SK-N-SH (cell line): ENCODE results near the gene CPN1. TPM values are rescaled to one million over a fixed set of nuclear protein-coding genes. Genes with fewer than 3 reads are reported as not detected.

Experiments used
- CTCF ChIA-PET: fragments of 300-600, 350-600 bp; formaldehyde crosslinking; extraction: SDS; loops from one replicate; lab custom pipeline; 2021; lab: Yijun Ruan, JAX
- POLR2A ChIA-PET: fragments of 350-600 bp; sonication (Branson Sonifier 250); formaldehyde crosslinking; extraction: SDS; loops from one replicate; lab custom pipeline; 2020; ENCODE audit warnings: antibody characterized with exemption, inconsistent platforms; lab: Yijun Ruan, JAX
- DNase-seq: peaks from one replicate; pipeline ENCODE4 v3.0.0; 2012
- H2AFZ ChIP-seq: fragments of 200-600 bp; sonication (generic); 2 replicates; pipeline ENCODE4 v1.8.1; 2016; ENCODE audit warnings: antibody characterized with exemption, mild to moderate bottlenecking, low read depth
- H3F3A ChIP-seq: fragments of 200-600 bp; sonication (generic); replicated peaks from 2 replicates; pipeline ENCODE3; 2016; ENCODE audit warnings: antibody characterized with exemption, mild to moderate bottlenecking; ENCODE audit not compliant: insufficient read depth
- H3K27ac ChIP-seq, 2 experiments: fragments of 200-500 bp in 1 of 2; fragments of 200-600 bp in 1 of 2; sonication (Bioruptor generic) in 1 of 2; sonication (generic), shearing (Covaris generic) in 1 of 2; 2 replicates each; pipeline versions ENCODE4 v1.5.1 to v1.6.1; 2014 to 2016; ENCODE audit warnings: low read depth in 2 of 2, inconsistent platforms in 1 of 2, low read length in 1 of 2, mild to moderate bottlenecking in 1 of 2, mixed read lengths in 1 of 2
- H3K27me3 ChIP-seq: fragments of 200-600 bp; sonication (generic), shearing (Covaris generic); 2 replicates; pipeline ENCODE4 v1.6.1; 2016; ENCODE audit warnings: mixed run types; ENCODE audit not compliant: insufficient read depth
- H3K36me3 ChIP-seq, 2 experiments: fragments of 200-500 bp in 1 of 2; fragments of 200-600 bp in 1 of 2; sonication (Bioruptor generic) in 1 of 2; sonication (generic) in 1 of 2; replicated peaks in 1 of 2; 2 replicates each; pipeline versions ENCODE3 to v1.5.1; 2014 to 2016; ENCODE audit warnings: low read length in 1 of 2, mild to moderate bottlenecking in 1 of 2; ENCODE audit not compliant: insufficient read depth in 2 of 2, control insufficient read depth in 1 of 2
- H3K4me1 ChIP-seq, 2 experiments: fragments of 200-500 bp in 1 of 2; fragments of 200-600 bp in 1 of 2; sonication (Bioruptor generic) in 1 of 2; sonication (generic), shearing (Covaris generic) in 1 of 2; 2 replicates each; pipeline versions ENCODE4 v1.5.1 to v1.6.1; 2014 to 2016; ENCODE audit warnings: low read depth in 1 of 2, low read length in 1 of 2, mixed run types in 1 of 2; ENCODE audit not compliant: insufficient read depth in 2 of 2, control insufficient read depth in 1 of 2
- H3K4me2 ChIP-seq: fragments of 200-600 bp; sonication (generic), shearing (Covaris generic); 2 replicates; pipeline ENCODE4 v1.6.1; 2017; ENCODE audit warnings: mixed run types
- H3K4me3 ChIP-seq, 2 experiments: fragments of 200-500 bp in 1 of 2; fragments of 200-600 bp in 1 of 2; sonication (Bioruptor generic) in 1 of 2; sonication (generic), shearing (Covaris generic) in 1 of 2; 2 replicates each; pipeline versions ENCODE4 v1.5.1 to v1.8.1; 2014 to 2016; ENCODE audit warnings: low read depth in 2 of 2, inconsistent platforms in 1 of 2, low read length in 1 of 2, mild to moderate bottlenecking in 1 of 2, mixed read lengths in 1 of 2, moderate library complexity in 1 of 2
- H3K79me2 ChIP-seq: fragments of 200-600 bp; sonication (generic); 2 replicates; pipeline ENCODE4 v1.8.1; 2017; ENCODE audit warnings: mild to moderate bottlenecking; ENCODE audit not compliant: insufficient read depth
- H3K9ac ChIP-seq: fragments of 200-600 bp; sonication (generic); 2 replicates; pipeline ENCODE4 v1.6.1; 2017; ENCODE audit warnings: mixed run types
- H3K9me2 ChIP-seq: fragments of 200-600 bp; sonication (generic); 2 replicates; pipeline ENCODE4 v1.6.1; 2017; ENCODE audit warnings: mixed run types
- H3K9me3 ChIP-seq: fragments of 200-600 bp; sonication (generic); 2 replicates; pipeline ENCODE4 v1.6.1; 2017; ENCODE audit warnings: mixed run types, mild to moderate bottlenecking, moderate library complexity
- H4K20me1 ChIP-seq: fragments of 200-600 bp; sonication (generic); 2 replicates; pipeline ENCODE4 v1.6.1; 2017; ENCODE audit warnings: mild to moderate bottlenecking, mixed run types; ENCODE audit not compliant: insufficient read depth
- CHD2 ChIP-seq: fragments of 150-350 bp; IDR thresholded peaks from 2 replicates; pipeline ENCODE4 v1.6.1; 2018; ENCODE audit warnings: low read length; ENCODE audit not compliant: partially characterized antibody
- CTCF ChIP-seq: fragments of 200-600 bp; sonication (generic); IDR thresholded peaks from 2 replicates; pipeline ENCODE4 v1.6.1; 2017; ENCODE audit warnings: antibody characterized with exemption, mild to moderate bottlenecking, moderate library complexity
- ELF1 ChIP-seq: IDR thresholded peaks from 2 replicates; pipeline ENCODE4 v1.4.0; 2012
- EP300 ChIP-seq, 2 experiments: IDR thresholded peaks; 2 replicates each; pipeline versions ENCODE4 v1.4.0 to v1.6.1; 2012; ENCODE audit warnings: borderline replicate concordance in 1 of 2, low read depth in 1 of 2, low read length in 1 of 2
- EZH2phosphoT487 ChIP-seq: fragments of 200-600 bp; sonication (generic); IDR thresholded peaks from 2 replicates; pipeline ENCODE4 v1.6.1; 2017; ENCODE audit warnings: low read depth, mixed run types, mild to moderate bottlenecking, antibody characterized with exemption, moderate library complexity, borderline replicate concordance
- FOSL2 ChIP-seq: IDR thresholded peaks from 2 replicates; pipeline ENCODE4 v1.4.0; 2012; ENCODE audit warnings: low read depth, mild to moderate bottlenecking, moderate library complexity, borderline replicate concordance
- FOXJ3 ChIP-seq: sonication (generic); formaldehyde crosslinking; IDR thresholded peaks from 2 replicates; pipeline ENCODE4 v1.5.1; 2020; ENCODE audit warnings: mild to moderate bottlenecking, missing genetic modification reagents
- FOXM1 ChIP-seq: IDR thresholded peaks from 2 replicates; pipeline ENCODE4 v1.4.0; 2012; ENCODE audit warnings: low read depth, mild to moderate bottlenecking
- GABPA ChIP-seq: IDR thresholded peaks from 2 replicates; pipeline ENCODE4 v1.4.0; 2012; ENCODE audit warnings: low read depth, mild to moderate bottlenecking
- GATA2 ChIP-seq: sonication (generic); formaldehyde crosslinking; IDR thresholded peaks from 2 replicates; pipeline ENCODE4 v1.5.0; 2020; ENCODE audit warnings: mild to moderate bottlenecking, missing genetic modification reagents
- IRF3 ChIP-seq: fragments of 150-350 bp; IDR thresholded peaks from 2 replicates; pipeline ENCODE4 v1.6.1; 2016; ENCODE audit warnings: mild to moderate bottlenecking, low read depth, low read length
- JUND ChIP-seq: IDR thresholded peaks from 2 replicates; pipeline ENCODE4 v1.4.0; 2012
- MAX ChIP-seq: IDR thresholded peaks from 2 replicates; pipeline ENCODE4 v1.4.0; 2012; ENCODE audit warnings: low read depth
- MEF2A ChIP-seq: IDR thresholded peaks from 2 replicates; pipeline ENCODE4 v1.4.0; 2012; ENCODE audit warnings: low read depth, borderline replicate concordance
- MXI1 ChIP-seq: IDR thresholded peaks from 2 replicates; pipeline ENCODE4 v1.6.1; 2012; ENCODE audit warnings: mild to moderate bottlenecking, low read depth, low read length, improper control_type of control experiment
- NFIC ChIP-seq: IDR thresholded peaks from 2 replicates; pipeline ENCODE4 v1.4.0; 2012; ENCODE audit warnings: borderline replicate concordance
- NRF1 ChIP-seq: IDR thresholded peaks from 2 replicates; pipeline ENCODE4 v1.6.1; 2012; ENCODE audit warnings: low read depth, mild to moderate bottlenecking, low read length
- PBX3 ChIP-seq: IDR thresholded peaks from 2 replicates; pipeline ENCODE4; 2012
- POLR2AphosphoS5 ChIP-seq: IDR thresholded peaks from 2 replicates; pipeline ENCODE4 v1.6.1; 2012; ENCODE audit warnings: low read depth, low read length
- RAD21 ChIP-seq: IDR thresholded peaks from 2 replicates; pipeline ENCODE4 v1.6.1; 2012; ENCODE audit warnings: mild to moderate bottlenecking, low read length
- RCOR1 ChIP-seq: fragments of 150-350 bp; IDR thresholded peaks from 2 replicates; pipeline ENCODE4 v1.6.1; 2017; ENCODE audit warnings: antibody characterized with exemption, low read length
- SMC3 ChIP-seq: IDR thresholded peaks from 2 replicates; pipeline ENCODE4 v1.6.1; 2012; ENCODE audit warnings: low read depth, low read length, improper control_type of control experiment
- TAF1 ChIP-seq: IDR thresholded peaks from 2 replicates; pipeline ENCODE4 v1.6.1; 2012; ENCODE audit warnings: low read depth, mild to moderate bottlenecking, low read length, moderate library complexity, borderline replicate concordance
- TEAD4 ChIP-seq: IDR thresholded peaks from 2 replicates; pipeline ENCODE4 v1.4.0; 2012; ENCODE audit warnings: mild to moderate bottlenecking, borderline replicate concordance; ENCODE audit not compliant: insufficient read depth
- USF1 ChIP-seq: IDR thresholded peaks from 2 replicates; pipeline ENCODE4 v1.4.0; 2012; ENCODE audit warnings: low read depth, borderline replicate concordance
- USF2 ChIP-seq: fragments of 150-350 bp; IDR thresholded peaks from 2 replicates; pipeline ENCODE4 v1.6.1; 2017; ENCODE audit warnings: antibody characterized with exemption, low read length, low read depth, borderline replicate concordance
- YY1 ChIP-seq: IDR thresholded peaks from 2 replicates; pipeline ENCODE4 v1.4.0; 2012; ENCODE audit warnings: low read depth, mild to moderate bottlenecking
- WGBS: methylation state at CpG from one replicate; pipeline ENCODE4 v1.1.6; 2017; ENCODE audit warnings: low lambda C conversion rate; 5-methylcytosine and 5-hydroxymethylcytosine counted together
- polyA plus RNA-seq, 3 experiments: library from polyadenylated mRNA; depleted of rRNA; stranded (reverse); fragments of >200 nt; gene quantifications; 2 replicates each; pipeline ENCODE4 v1.2.3, GENCODE V29; 2012

The CPN1 gene
- polyA plus RNA-seq, 1 of the 3 experiments (the other 2 are of a cell fraction) = not detected

- Histone ChIP-seq H3K27ac (peak overlapping the region; percentile 55 to 83), H2AFZ (no peak overlapping the region)
- CTCF ChIA-PET = interaction anchor here (8.5 kb wide), 1 partner anchor 13 kb away, joined by 64 read pairs; the partner anchor contains the start of gene DNMBP
- TF ChIP-seq SMC3 (no peak), FOXJ3 (CRISPR knock-in tag) (no peak), GABPA (no peak), TAF1 (no peak), EP300 (IDR thresholded peaks at IDR 0.05; ENCODE audit: borderline replicate concordance in 1 of 2, low read depth in 1 of 2, low read length in 1 of 2) (peak; percentile 31 to 51; a peak in 1 of 4 replicates), CHD2 (no peak), YY1 (no peak), POLR2AphosphoS5 (peak; percentile 58; the same call in 1 of the 2 replicates), EZH2phosphoT487 (no peak), FOSL2 (no peak), MXI1 (no peak), ELF1 (no peak; the same call in 1 of the 2 replicates), USF2 (no peak), PBX3 (0 out of 2 replicates have a peak, but pooled peaks have one; percentile 28), JUND (peak; percentile 26; the same call in 1 of the 2 replicates), RCOR1 (peak; percentile 28; the same call in 1 of the 2 replicates), USF1 (no peak), NFIC (peak; percentile 78), TEAD4 (no peak), MEF2A (peak; percentile 44), RAD21 (no peak), FOXM1 (no peak), NRF1 (no peak), CTCF (no peak), MAX (no peak), GATA2 (CRISPR knock-in tag) (no peak), IRF3 (no peak)
Measured at GRCh38 chr10:99996671-99997648, 84.7 kb downstream of the CPN1 start.

More at GRCh38 chr10:99996671-99997648, 84.7 kb downstream of the CPN1 start:
- Histone ChIP-seq H4K20me1 (peaks cover 88% of the 10 kb centered on the region), H3K9ac (peak overlapping the region; percentile 42; the same call in 1 of the 2 replicates), H3K79me2 (peaks cover 100% of the 10 kb centered on the region), H3K9me2 (no peaks in the 10 kb centered on the region), H3K4me2 (peak overlapping the region; percentile 56), H3K9me3 (no peaks in the 10 kb centered on the region), H3K36me3 (peaks cover 3 to 58% of the 10 kb centered on the region in 2 experiments), H3K4me3 (0 out of 4 replicates have a peak overlapping the region, but pooled peaks of 1 of the 2 experiments have one; percentile 14), H3F3A (peaks cover 30% of the 10 kb centered on the region), H3K4me1 (peaks cover 4 to 52% of the 10 kb centered on the region in 2 experiments), H3K27me3 (no peaks in the 10 kb centered on the region)
- no peak for DNase-seq
- WGBS = 17% methylated on average over 4 of the region's 4 CpGs
- POLR2A ChIA-PET = interaction anchor here (0.7 kb wide), 1 partner anchor 1721 kb away, joined by 3 read pairs; no protein-coding TSS in a partner anchor
